ENCODE measurements around the gene OLFM1. TPM values are rescaled to one million over a fixed set of nuclear protein-coding genes. Genes with fewer than 3 reads are reported as not detected.
A peak's percentile ranks its signal among the peaks of the same experiment; 100 is the strongest.

The OLFM1 gene
- total RNA-seq, 1 donor = 0.43 TPM

DNA sequence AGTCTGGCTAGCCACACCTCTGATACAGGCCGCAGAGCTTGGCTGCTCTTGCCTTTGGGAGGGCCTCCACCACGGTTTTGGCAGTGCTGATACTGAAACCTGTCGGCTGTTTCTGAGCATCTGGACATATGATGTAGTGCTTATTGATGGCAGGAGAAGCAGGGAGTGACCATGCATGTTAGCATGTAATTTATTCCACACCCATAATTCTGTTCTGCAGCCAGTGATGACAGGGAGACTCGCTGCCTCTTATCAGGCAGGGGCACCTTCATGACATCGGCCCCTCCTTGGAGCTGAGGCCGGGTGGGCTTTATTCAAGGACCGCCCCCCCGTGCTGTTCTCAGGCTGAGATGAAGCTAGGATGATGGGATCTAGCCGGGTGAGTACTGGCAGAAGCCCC, 49.0 kb downstream of the OLFM1 start:
- no peak overlapping the region for H3K4me3 ChIP-seq (ENCODE audit: low read depth, low read length)
- no peak for TF ChIP-seq CTCF (IDR thresholded peaks at IDR 0.05; ENCODE audit: insufficient read depth, low read depth, low read length)
- no peak for DNase-seq (ENCODE audit: low read depth)

GRCh38 chr9:135136991-135137832, 49.7 kb downstream of the OLFM1 start:
- peak; percentile 8 for DNase-seq (ENCODE audit: low read depth)
- no peak overlapping the region for H3K4me3 ChIP-seq (ENCODE audit: low read depth, low read length)
- no peak for TF ChIP-seq CTCF (IDR thresholded peaks at IDR 0.05; ENCODE audit: insufficient read depth, low read depth, low read length)

- no peak for DNase-seq (ENCODE audit: low read depth)
- H3K4me3 ChIP-seq (ENCODE audit: low read depth, low read length) = no peak overlapping the region
- TF ChIP-seq CTCF (IDR thresholded peaks at IDR 0.05; ENCODE audit: insufficient read depth, low read depth, low read length) = no peak
These were observed 50.8 kb downstream of the OLFM1 start for GRCh38 chr9:135138078-135138855.

DNA sequence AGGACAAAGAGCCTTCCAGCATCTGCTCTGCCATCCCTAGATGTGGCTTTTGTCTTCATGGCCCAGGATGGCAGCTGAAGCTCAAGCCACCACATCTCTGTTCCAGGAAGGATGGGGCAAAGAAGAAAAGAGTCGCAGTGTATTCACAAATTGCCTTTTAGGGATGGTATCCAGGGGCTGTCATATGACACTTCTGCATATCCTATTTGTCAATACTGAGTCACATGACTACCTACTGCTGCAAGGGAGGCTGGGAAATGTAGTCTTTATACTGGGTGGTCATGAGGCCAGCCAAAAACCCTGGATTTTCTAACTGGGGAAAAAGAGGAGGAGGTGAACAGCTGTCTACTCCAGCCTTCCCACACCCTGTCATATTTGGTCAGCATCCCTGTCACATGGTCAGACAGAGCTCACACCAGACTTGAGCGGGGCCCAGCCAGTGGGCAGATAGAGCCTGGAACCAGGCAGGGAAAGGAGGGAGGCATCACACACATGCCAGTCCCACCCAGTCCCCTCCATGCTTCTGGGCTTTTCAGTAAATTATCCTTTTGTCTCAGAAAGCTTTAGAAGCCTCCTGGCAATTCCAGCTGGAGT, 52.0 kb downstream of the OLFM1 start:
- DNase-seq (ENCODE audit: low read depth) = no peak
- TF ChIP-seq CTCF (IDR thresholded peaks at IDR 0.05; ENCODE audit: insufficient read depth, low read depth, low read length) = no peak
- no peak overlapping the region for H3K4me3 ChIP-seq (ENCODE audit: low read depth, low read length)

DNA sequence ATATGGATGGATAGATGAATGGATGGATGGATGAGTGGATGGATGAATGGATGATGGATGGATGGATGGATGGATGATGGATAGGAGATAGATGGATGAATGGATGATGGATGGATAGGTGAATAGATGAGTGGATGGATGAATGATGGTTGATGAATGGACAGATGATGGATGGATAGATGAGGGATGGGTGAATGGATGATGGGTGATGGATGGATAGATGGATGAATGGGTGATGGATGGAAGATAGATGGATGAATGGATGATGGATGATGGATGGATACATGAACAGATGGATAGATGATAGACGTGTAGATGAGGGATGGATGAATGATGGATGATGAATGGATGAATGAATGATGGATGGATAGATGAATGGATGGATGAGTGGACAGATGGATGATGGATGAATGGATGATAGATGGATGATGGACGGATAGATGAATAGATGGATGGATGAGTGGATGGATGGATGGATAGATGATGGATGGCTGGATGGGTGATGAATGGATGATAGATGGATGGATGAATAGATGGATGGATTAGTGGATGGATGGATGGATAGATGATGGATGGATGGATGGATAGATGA, 53.8 kb downstream of the OLFM1 start:
- DNase-seq (ENCODE audit: low read depth) = no peak
- no peak overlapping the region for H3K4me3 ChIP-seq (ENCODE audit: low read depth, low read length)
- TF ChIP-seq CTCF (IDR thresholded peaks at IDR 0.05; ENCODE audit: insufficient read depth, low read depth, low read length) = no peak

DNA sequence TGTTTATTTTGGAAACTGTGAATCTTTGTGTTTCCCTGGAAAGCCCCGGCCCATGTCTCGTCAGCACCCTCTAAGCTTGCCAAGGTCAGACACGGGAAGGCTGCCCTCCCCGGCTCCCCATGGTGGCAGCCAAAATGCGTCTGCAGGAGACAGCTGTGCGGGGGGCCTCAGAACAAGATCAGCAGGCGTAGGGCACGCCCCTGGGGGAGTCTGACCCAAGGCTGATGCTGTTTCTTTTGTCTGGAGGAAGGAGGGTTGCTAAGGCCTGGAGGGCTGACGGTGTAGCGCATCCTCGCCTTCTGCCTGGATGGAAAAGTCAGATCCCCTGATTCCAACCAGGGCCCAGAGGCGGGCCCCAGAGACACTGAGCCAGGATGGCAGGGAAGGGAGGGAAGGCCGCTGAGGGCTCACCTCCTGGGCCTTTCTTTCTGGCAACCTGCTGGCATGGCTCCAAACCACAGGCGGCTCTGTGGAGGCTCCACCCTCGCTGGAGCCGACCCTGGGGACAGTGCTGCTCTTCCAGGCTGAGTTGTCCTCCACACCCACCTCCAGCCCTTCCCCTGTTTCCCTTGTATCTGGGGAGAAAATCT, 57.2 kb downstream of the OLFM1 start:
- TF ChIP-seq CTCF (IDR thresholded peaks at IDR 0.05; ENCODE audit: insufficient read depth, low read depth, low read length) = no peak
- H3K4me3 ChIP-seq (ENCODE audit: low read depth, low read length) = no peak overlapping the region
- DNase-seq (ENCODE audit: low read depth) = no peak
